Panc1 (cell line): ENCODE results near the gene ALG2. TPM values are rescaled to one million over a fixed set of nuclear protein-coding genes. Genes with fewer than 3 reads are reported as not detected.

Experiments used
- ATAC-seq: fragments of 200-7000 bp; cut with Tn5 transposase; 2 replicates; pipeline ENCODE4 v1.9.1; 2020; ENCODE audit warnings: mild to moderate bottlenecking, moderate library complexity
- BruUV-seq: library from RNA; stranded (reverse); fragments of 400-500 nt; replicated peaks from 2 replicates; lab custom pipeline; 2021; lab: Mats Ljungman, UMichigan
- CTCF ChIA-PET: fragments of 300-600 bp; sonication (Branson Sonifier 250); formaldehyde crosslinking; loops from one replicate; lab custom pipeline; 2022; ENCODE audit warnings: antibody characterized with exemption; lab: Charles Lee
- POLR2A ChIA-PET: fragments of 300-600 bp; sonication (Branson Sonifier 250); formaldehyde crosslinking; loops from one replicate; lab custom pipeline; 2022; ENCODE audit warnings: antibody characterized with exemption; lab: Charles Lee
- DNase-seq: peaks from one replicate; pipeline ENCODE4 v3.0.0-alpha.2; 2010; ENCODE audit warnings: low read depth, low spot score
- H3K27ac ChIP-seq: 2 replicates; pipeline ENCODE4 v1.5.1; 2011; ENCODE audit warnings: mild to moderate bottlenecking, low read length, inconsistent platforms
- H3K27me3 ChIP-seq: fragments of 200-500 bp; sonication (Bioruptor generic); 2 replicates; pipeline ENCODE4 v1.6.0; 2014; ENCODE audit warnings: low read length, inconsistent platforms; ENCODE audit not compliant: control insufficient read depth, insufficient read depth
- H3K36me3 ChIP-seq: fragments of 200-500 bp; sonication (Bioruptor generic); 2 replicates; pipeline ENCODE4 v1.5.1; 2014; ENCODE audit warnings: inconsistent platforms, mild to moderate bottlenecking, low read length, moderate library complexity; ENCODE audit not compliant: control insufficient read depth, insufficient read depth
- H3K4me1 ChIP-seq: 2 replicates; pipeline ENCODE4 v1.5.1; 2011; ENCODE audit warnings: inconsistent platforms, mild to moderate bottlenecking, low read length, moderate library complexity; ENCODE audit not compliant: control insufficient read depth, insufficient read depth
- H3K4me3 ChIP-seq, 2 experiments: 2 replicates each; pipeline ENCODE4 v1.5.1; 2011 to 2012; ENCODE audit warnings: low read depth in 2 of 2, low read length in 2 of 2, mild to moderate bottlenecking in 2 of 2, inconsistent platforms in 1 of 2, moderate library complexity in 1 of 2
- H3K9me3 ChIP-seq: fragments of 200-500 bp; sonication (Bioruptor generic); 2 replicates; pipeline ENCODE4 v1.5.1; 2014; ENCODE audit warnings: low read depth, mild to moderate bottlenecking, inconsistent platforms, low read length, moderate library complexity; ENCODE audit not compliant: control insufficient read depth, insufficient read depth
- CTCF ChIP-seq: fragments of 450-650 bp; IDR thresholded peaks from 2 replicates; pipeline ENCODE4 v1.5.1; 2017; ENCODE audit warnings: mild to moderate bottlenecking
- POLR2AphosphoS5 ChIP-seq: IDR thresholded peaks from 2 replicates; pipeline ENCODE4 v1.6.1; 2012; ENCODE audit warnings: mild to moderate bottlenecking, low read depth, low read length, moderate library complexity
- REST ChIP-seq, 2 experiments: IDR thresholded peaks; 2 replicates each; pipeline ENCODE4 v1.6.1; 2011 to 2012; ENCODE audit warnings: low read depth in 2 of 2, control low read depth in 1 of 2, low read length in 1 of 2, mild to moderate bottlenecking in 1 of 2, moderate library complexity in 1 of 2; ENCODE audit not compliant: insufficient read depth in 1 of 2
- SIN3A ChIP-seq: IDR thresholded peaks from 2 replicates; pipeline ENCODE4 v1.6.1; 2012; ENCODE audit warnings: low read depth, mild to moderate bottlenecking, low read length, moderate library complexity, borderline replicate concordance; ENCODE audit not compliant: insufficient read depth
- TCF7L2 ChIP-seq: IDR thresholded peaks from 2 replicates; pipeline ENCODE4 v1.6.1; 2011; ENCODE audit warnings: mild to moderate bottlenecking, low read depth, low read length, inconsistent platforms
- in situ Hi-C: cut with HindIII; loops from 2 replicates; pipeline ENCODE4 v1.10.0; 2016; ENCODE audit warnings: low sequenced_read_pairs, low pct_unique_long_range_greater_than_20kb
- intact Hi-C: fragments of 100-400 bp; cut with micrococcal nuclease; formaldehyde crosslinking; loops from one replicate; pipeline ENCODE4 v1.10.0; 2022; ENCODE audit not compliant: unreplicated experiment
- total RNA-seq: library from RNA; stranded (reverse); gene quantifications from one replicate; pipeline ENCODE4 v1.2.1, GENCODE V29; 2021; ENCODE audit not compliant: unreplicated experiment

The ALG2 gene
- total RNA-seq, 1 experiment from 2014 or later, result 20.8 TPM

GRCh38 chr9:99235069-99235468 is 13.3 kb upstream of the ALG2 start:
- ChIA-PET CTCF (no interaction called here), POLR2A (no interaction called here)
- no peaks in the 10 kb centered on the region for H3K4me1 ChIP-seq
- intact Hi-C loops, result no loop called here
- no peak overlapping the region for H3K4me3 ChIP-seq
- in situ Hi-C loops, result no loop called here
- no peak for ATAC-seq
- BruUV-seq, result no TSS peak
- H3K9me3 ChIP-seq, result no peaks in the 10 kb centered on the region
- TF ChIP-seq REST (IDR thresholded peaks at IDR 0.05; ENCODE audit: insufficient read depth in 1 of 2, low read depth in 2 of 2, low read length in 1 of 2) (no peak), CTCF (no peak), TCF7L2 (no peak), POLR2AphosphoS5 (no peak), SIN3A (no peak)
- no peak overlapping the region for H3K27ac ChIP-seq
- DNase-seq, result no peak
- peaks cover 3% of the 10 kb centered on the region for H3K36me3 ChIP-seq
- H3K27me3 ChIP-seq, result no peaks in the 10 kb centered on the region

- ChIA-PET CTCF (no interaction called here), POLR2A (no interaction called here)
- H3K36me3 ChIP-seq, result peaks cover 4% of the 10 kb centered on the region
- intact Hi-C loops (no loop called here), in situ Hi-C loops (no loop called here)
- no peaks in the 10 kb centered on the region for H3K4me1 ChIP-seq
- H3K27me3 ChIP-seq, result no peaks in the 10 kb centered on the region
- H3K27ac ChIP-seq, result no peak overlapping the region
- BruUV-seq, result no TSS peak
- ATAC-seq (no peak), DNase-seq (no peak)
- H3K9me3 ChIP-seq, result no peaks in the 10 kb centered on the region
- H3K4me3 ChIP-seq, result no peak overlapping the region
- TF ChIP-seq SIN3A, result no peak
- no peak for TF ChIP-seq POLR2AphosphoS5
- TF ChIP-seq TCF7L2, result no peak
- TF ChIP-seq REST (IDR thresholded peaks at IDR 0.05; ENCODE audit: insufficient read depth in 1 of 2, low read depth in 2 of 2, low read length in 1 of 2), result no peak
- TF ChIP-seq CTCF, result no peak
These were observed 12.9 kb upstream of the ALG2 start for GRCh38 chr9:99234618-99235017.
